Osteoblast (primary cell): Measurements from ENCODE around the gene POLE. TPM values are rescaled to one million over a fixed set of nuclear protein-coding genes. Genes with fewer than 3 reads are reported as not detected.
A peak's percentile ranks its signal among the peaks of the same experiment; 100 is the strongest.

ENCODE experiments used
- DNase-seq: peaks from one replicate; pipeline ENCODE4 v3.0.0; 2011; ENCODE audit warnings: low spot score, mixed read lengths; ENCODE audit not compliant: insufficient read length; ENCODE audit errors: missing footprints
- H2AFZ ChIP-seq: 2 replicates; pipeline ENCODE4 v1.6.0; 2011; ENCODE audit warnings: mild to moderate bottlenecking, low read length
- H3K27ac ChIP-seq: 2 replicates; pipeline ENCODE4 v1.5.1; 2011; ENCODE audit warnings: mild to moderate bottlenecking, low read depth, low read length, moderate library complexity
- H3K27me3 ChIP-seq: 2 replicates; pipeline ENCODE4 v1.6.0; 2012; ENCODE audit warnings: mild to moderate bottlenecking, control low read depth, inconsistent platforms, low read length, moderate library complexity; ENCODE audit not compliant: insufficient read depth
- H3K36me3 ChIP-seq: 2 replicates; pipeline ENCODE4 v1.5.1; 2011; ENCODE audit warnings: mild to moderate bottlenecking, low read length, control low read depth, moderate library complexity; ENCODE audit not compliant: insufficient read depth
- H3K4me1 ChIP-seq: 2 replicates; pipeline ENCODE4 v1.5.1; 2011; ENCODE audit warnings: mild to moderate bottlenecking, low read length, control low read depth, moderate library complexity; ENCODE audit not compliant: insufficient read depth
- H3K4me2 ChIP-seq: 2 replicates; pipeline ENCODE4 v1.6.0; 2011; ENCODE audit warnings: mild to moderate bottlenecking, low read length; ENCODE audit not compliant: insufficient read depth
- H3K4me3 ChIP-seq: fragments of 200-600 bp; sonication (generic); 3 replicates; pipeline ENCODE4 v1.5.1; 2012; ENCODE audit warnings: mild to moderate bottlenecking, low read length, inconsistent platforms; ENCODE audit not compliant: insufficient read depth
- H3K79me2 ChIP-seq: 2 replicates; pipeline ENCODE4 v1.6.0; 2012; ENCODE audit warnings: mild to moderate bottlenecking, low read length, control low read depth, inconsistent platforms; ENCODE audit not compliant: insufficient read depth
- H3K9me3 ChIP-seq: 2 replicates; pipeline ENCODE4 v1.5.1; 2011; ENCODE audit warnings: low read depth, low read length, control low read depth
- H4K20me1 ChIP-seq: 2 replicates; pipeline ENCODE4 v1.6.0; 2012; ENCODE audit warnings: mild to moderate bottlenecking, low read length, control low read depth; ENCODE audit not compliant: insufficient read depth
- total RNA-seq: library from RNA; depleted of rRNA; stranded (reverse); fragments of >200 nt; gene quantifications from 2 replicates; pipeline ENCODE4 v1.2.3, GENCODE V29; 2012
- TF ChIP-seq, protein P1 (sequence below): IDR thresholded peaks from 2 replicates; pipeline ENCODE4 v1.5.1; 2011; ENCODE audit warnings: mild to moderate bottlenecking, low read depth, low read length, moderate library complexity; ENCODE audit errors: extremely low read depth

POLE gene
- total RNA-seq, 1 donor, result 15.2 TPM

DNA sequence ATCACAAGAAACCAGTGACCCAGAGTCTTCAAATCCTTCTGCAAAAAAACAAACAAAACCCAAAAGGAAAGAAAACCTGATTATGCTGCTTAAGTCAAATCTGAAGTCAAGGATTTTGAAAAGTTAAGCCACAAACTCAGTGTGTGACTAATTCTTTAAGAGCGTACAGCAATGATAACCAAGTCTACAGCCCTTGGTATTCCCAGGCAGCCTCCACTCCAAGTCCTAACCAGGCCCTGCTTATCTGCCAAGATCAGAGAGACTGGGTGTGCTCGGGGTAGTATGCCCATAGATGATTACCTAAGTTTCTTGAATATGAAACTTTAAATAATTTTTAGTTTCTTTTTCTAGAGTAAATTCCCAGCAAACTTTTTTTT lies 36.6 kb upstream of the POLE start:
- H3K4me2 ChIP-seq, result no peak overlapping the region
- H3K36me3 ChIP-seq, result peaks cover 91% of the 10 kb centered on the region
- H3K27ac ChIP-seq, result peak overlapping the region; percentile 67
- no peaks in the 10 kb centered on the region for H3K27me3 ChIP-seq
- no peaks in the 10 kb centered on the region for H3K9me3 ChIP-seq
- H3K4me3 ChIP-seq, result no peak overlapping the region
- H4K20me1 ChIP-seq, result peaks cover 31% of the 10 kb centered on the region
- H3K79me2 ChIP-seq, result peaks cover 57% of the 10 kb centered on the region
- peaks cover 6% of the 10 kb centered on the region for H3K4me1 ChIP-seq
- no peak overlapping the region for H2AFZ ChIP-seq
- TF ChIP-seq, protein P1, sequence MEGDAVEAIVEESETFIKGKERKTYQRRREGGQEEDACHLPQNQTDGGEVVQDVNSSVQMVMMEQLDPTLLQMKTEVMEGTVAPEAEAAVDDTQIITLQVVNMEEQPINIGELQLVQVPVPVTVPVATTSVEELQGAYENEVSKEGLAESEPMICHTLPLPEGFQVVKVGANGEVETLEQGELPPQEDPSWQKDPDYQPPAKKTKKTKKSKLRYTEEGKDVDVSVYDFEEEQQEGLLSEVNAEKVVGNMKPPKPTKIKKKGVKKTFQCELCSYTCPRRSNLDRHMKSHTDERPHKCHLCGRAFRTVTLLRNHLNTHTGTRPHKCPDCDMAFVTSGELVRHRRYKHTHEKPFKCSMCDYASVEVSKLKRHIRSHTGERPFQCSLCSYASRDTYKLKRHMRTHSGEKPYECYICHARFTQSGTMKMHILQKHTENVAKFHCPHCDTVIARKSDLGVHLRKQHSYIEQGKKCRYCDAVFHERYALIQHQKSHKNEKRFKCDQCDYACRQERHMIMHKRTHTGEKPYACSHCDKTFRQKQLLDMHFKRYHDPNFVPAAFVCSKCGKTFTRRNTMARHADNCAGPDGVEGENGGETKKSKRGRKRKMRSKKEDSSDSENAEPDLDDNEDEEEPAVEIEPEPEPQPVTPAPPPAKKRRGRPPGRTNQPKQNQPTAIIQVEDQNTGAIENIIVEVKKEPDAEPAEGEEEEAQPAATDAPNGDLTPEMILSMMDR, result no peak
- peak; percentile 98 for DNase-seq

DNA sequence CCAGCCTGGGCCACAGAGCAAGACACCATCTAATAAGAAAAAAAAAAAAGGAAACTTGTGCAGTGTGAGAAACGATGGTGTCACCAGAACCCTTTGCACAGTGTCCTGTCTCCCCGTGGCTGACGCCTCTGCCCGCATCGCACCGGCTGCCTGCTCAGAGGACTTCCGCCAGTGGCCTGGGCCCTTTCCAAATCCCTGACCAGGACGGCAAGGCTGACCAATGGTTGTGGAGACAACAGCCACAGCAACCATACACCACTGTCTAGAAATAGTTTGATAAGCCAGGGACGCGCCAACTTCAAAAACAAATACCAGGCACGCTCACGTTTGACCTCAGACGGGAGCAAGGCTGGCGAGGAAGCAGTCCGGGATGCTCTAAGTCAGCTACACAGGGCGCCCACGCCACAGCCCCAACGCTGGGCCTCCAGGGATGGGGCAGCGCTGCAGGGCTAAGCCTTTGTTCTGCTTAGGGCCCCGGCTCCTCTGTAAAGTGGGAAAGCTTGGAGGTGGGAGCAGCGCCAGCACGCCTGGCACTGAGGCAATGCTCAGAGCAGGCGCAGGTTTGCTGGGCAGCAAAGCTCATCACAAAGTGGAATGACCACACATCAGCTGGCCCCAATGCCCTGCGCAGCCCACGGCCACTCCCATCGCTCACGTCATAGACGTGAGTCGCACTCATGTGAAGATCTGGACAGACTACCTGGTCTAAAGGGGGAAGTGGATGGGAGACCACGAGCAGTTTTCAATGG lies 36.0 kb upstream of the POLE start:
- H4K20me1 ChIP-seq, result peaks cover 28% of the 10 kb centered on the region
- no peak overlapping the region for H3K4me3 ChIP-seq
- H3K9me3 ChIP-seq, result no peaks in the 10 kb centered on the region
- TF ChIP-seq, protein P1, result no peak
- H3K27me3 ChIP-seq, result no peaks in the 10 kb centered on the region
- no peak overlapping the region for H3K4me2 ChIP-seq
- H3K4me1 ChIP-seq, result peaks cover 6% of the 10 kb centered on the region
- peaks cover 53% of the 10 kb centered on the region for H3K79me2 ChIP-seq
- DNase-seq, result peak; percentile 94
- peaks cover 86% of the 10 kb centered on the region for H3K36me3 ChIP-seq
- H2AFZ ChIP-seq, result no peak overlapping the region
- peak overlapping the region; percentile 67 for H3K27ac ChIP-seq

DNA sequence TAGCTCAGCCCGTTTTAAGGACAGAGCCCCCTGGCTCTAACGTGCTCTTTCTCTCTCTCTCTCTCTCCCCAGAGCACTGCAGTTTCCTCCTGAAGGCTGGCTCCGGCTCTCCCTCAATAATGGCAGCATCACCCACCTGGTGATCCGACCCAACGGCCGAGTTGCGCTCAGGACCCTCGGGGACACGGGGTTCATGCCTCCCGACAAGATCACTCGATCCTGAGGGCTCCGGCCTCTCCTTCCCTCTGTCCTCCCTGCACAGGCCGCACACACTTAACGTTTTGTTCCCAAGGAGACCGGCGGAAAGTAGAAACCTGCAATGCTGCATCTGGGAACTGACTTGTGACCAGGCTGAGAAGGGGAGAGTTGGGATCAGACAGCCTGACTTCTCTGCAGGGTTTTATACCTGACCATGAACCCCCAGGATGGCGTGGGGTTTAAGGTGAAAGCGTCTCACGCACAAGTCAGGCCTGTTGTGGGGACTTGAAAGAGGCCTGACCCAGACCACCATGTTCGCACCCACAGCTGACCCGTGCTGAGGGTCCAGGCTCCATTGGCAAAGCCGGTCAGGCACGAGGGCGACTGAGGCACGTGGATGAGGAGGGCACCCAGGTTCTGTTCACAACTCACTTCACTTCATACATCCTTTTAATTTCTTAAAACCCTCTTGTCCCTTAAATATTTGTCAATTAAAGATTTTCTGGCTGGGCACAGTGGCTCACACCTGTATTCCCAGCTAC lies 33.6 kb upstream of the POLE start:
- H3K4me1 ChIP-seq, result peaks cover 6% of the 10 kb centered on the region
- peaks cover 31% of the 10 kb centered on the region for H4K20me1 ChIP-seq
- H2AFZ ChIP-seq, result no peak overlapping the region
- DNase-seq, result peak; percentile 36
- TF ChIP-seq, protein P1, result no peak
- H3K4me3 ChIP-seq, result no peak overlapping the region
- no peak overlapping the region for H3K4me2 ChIP-seq
- peaks cover 69% of the 10 kb centered on the region for H3K36me3 ChIP-seq
- peaks cover 40% of the 10 kb centered on the region for H3K79me2 ChIP-seq
- no peaks in the 10 kb centered on the region for H3K27me3 ChIP-seq
- no peak overlapping the region for H3K27ac ChIP-seq
- H3K9me3 ChIP-seq, result no peaks in the 10 kb centered on the region

DNA sequence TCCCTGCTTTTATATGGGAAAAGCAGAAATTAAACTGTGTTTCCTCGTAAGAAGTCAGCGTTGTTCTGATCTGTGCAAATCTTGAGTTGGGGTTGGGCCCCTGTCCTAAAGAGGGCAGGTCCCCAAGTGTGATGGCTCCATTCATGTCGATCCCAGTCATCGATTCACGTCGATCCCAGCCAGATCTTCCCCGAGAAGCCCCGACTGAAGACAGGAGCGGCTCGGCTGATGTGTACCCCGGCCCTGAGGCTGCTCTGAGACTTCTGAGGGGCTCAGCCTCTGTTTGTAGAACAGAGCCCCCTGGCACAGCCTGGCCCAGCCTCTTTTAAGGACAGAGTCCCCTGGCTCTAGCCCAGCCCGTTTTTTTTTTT lies 32.8 kb upstream of the POLE start:
- no peaks in the 10 kb centered on the region for H3K27me3 ChIP-seq
- H3K4me2 ChIP-seq, result no peak overlapping the region
- peaks cover 6% of the 10 kb centered on the region for H3K4me1 ChIP-seq
- H2AFZ ChIP-seq, result no peak overlapping the region
- peaks cover 35% of the 10 kb centered on the region for H3K79me2 ChIP-seq
- no peak overlapping the region for H3K27ac ChIP-seq
- peak; percentile 77 for DNase-seq
- H3K9me3 ChIP-seq, result no peaks in the 10 kb centered on the region
- H3K36me3 ChIP-seq, result peaks cover 60% of the 10 kb centered on the region
- TF ChIP-seq, protein P1, result no peak
- H3K4me3 ChIP-seq, result no peak overlapping the region
- peaks cover 30% of the 10 kb centered on the region for H4K20me1 ChIP-seq
